Activated CD4-positive, alpha-beta T cell treated with anti-CD3 and anti-CD28 coated beads for 36 hours (primary cell): ENCODE measurements around the gene TFEB. TPM values are rescaled to one million over a fixed set of nuclear protein-coding genes. Genes with fewer than 3 reads are reported as not detected.

Experiments
- ATAC-seq: fragments of 200-7000 bp; cut with Tn5 transposase; one replicate; pipeline ENCODE4 v1.10.0; 2021; ENCODE audit warnings: mild to moderate bottlenecking, moderate library complexity
- CTCF ChIA-PET: fragments of 350-600 bp; sonication (Branson Sonifier 250); formaldehyde crosslinking; loops from one replicate; lab custom pipeline; 2021; ENCODE audit warnings: antibody characterized with exemption; lab: Charles Lee
- POLR2A ChIA-PET: fragments of 350-600 bp; sonication (Branson Sonifier 250); formaldehyde crosslinking; loops from one replicate; lab custom pipeline; 2021; ENCODE audit warnings: antibody characterized with exemption, inconsistent platforms; lab: Charles Lee
- DNase-seq: peaks from one replicate; pipeline ENCODE4 v3.0.0-alpha.2; 2020
- H3K27ac Mint-ChIP-seq: one replicate; pipeline ENCODE4 v1.8.0; 2021; ENCODE audit warnings: mixed read lengths
- H3K27me3 Mint-ChIP-seq: one replicate; pipeline ENCODE4 v1.8.0; 2021; ENCODE audit warnings: mixed read lengths
- H3K36me3 Mint-ChIP-seq: one replicate; pipeline ENCODE4 v1.8.0; 2021; ENCODE audit warnings: low read depth, mixed read lengths
- H3K4me1 Mint-ChIP-seq: one replicate; pipeline ENCODE4 v1.8.0; 2021; ENCODE audit warnings: mixed read lengths
- H3K4me3 Mint-ChIP-seq: one replicate; pipeline ENCODE4 v1.8.0; 2021; ENCODE audit warnings: mild to moderate bottlenecking, moderate library complexity, mixed read lengths
- H3K9me3 Mint-ChIP-seq: one replicate; pipeline ENCODE4 v1.8.0; 2021; ENCODE audit warnings: low read depth, mixed read lengths
- intact Hi-C, 2 experiments: fragments of 100-400 bp; cut with DNase I in 1 of 2; cut with micrococcal nuclease in 1 of 2; formaldehyde crosslinking; loops; one replicate each; pipeline versions ENCODE4 v1.14.2 to v1.15.1; 2022 to 2024; cut with DNase I, micrococcal nuclease
- total RNA-seq, 2 experiments: library from RNA; stranded (reverse); gene quantifications; one replicate each; pipeline ENCODE4 v1.2.3, GENCODE V29; 2021

The TFEB gene
- total RNA-seq, 2 experiments from 2014 or later = 8.5 to 9.2 TPM

GRCh38 chr6:41711323-41712038 lies 23.9 kb downstream of the TFEB start:
- Mint-ChIP-seq H3K9me3 (no peaks in the 10 kb centered on the region), H3K4me3 (no peak overlapping the region), H3K27me3 (no peaks in the 10 kb centered on the region), H3K36me3 (no peaks in the 10 kb centered on the region), H3K4me1 (peaks cover 37% of the 10 kb centered on the region), H3K27ac (no peak overlapping the region)
- DNase-seq (no peak), ATAC-seq (no peak)
- ChIA-PET POLR2A (no interaction called here), CTCF (no interaction called here)
- intact Hi-C loops = no loop called here

DNA sequence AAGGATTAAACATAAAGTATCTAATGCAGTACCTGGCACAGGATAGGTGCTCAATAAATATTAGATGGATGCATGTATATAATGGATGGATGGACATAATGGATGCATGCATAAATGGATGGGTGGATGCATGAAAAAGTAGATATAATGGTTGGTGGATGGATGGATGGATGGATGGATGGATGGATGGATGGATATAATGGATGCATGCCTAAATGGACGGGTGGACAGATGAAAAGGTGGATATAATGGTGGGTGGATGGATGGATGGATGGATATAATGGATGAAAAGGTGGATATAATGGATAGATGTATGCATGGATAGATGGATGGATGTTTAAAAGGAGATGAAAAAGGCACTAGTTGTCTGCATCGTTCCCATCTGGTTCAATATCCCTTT lies 26.0 kb downstream of the TFEB start:
- POLR2A ChIA-PET = no interaction called here
- H3K27ac Mint-ChIP-seq = no peak overlapping the region
- DNase-seq (no peak), ATAC-seq (no peak)
- no peaks in the 10 kb centered on the region for H3K9me3 Mint-ChIP-seq
- H3K4me1 Mint-ChIP-seq = peaks cover 41% of the 10 kb centered on the region
- H3K36me3 Mint-ChIP-seq = no peaks in the 10 kb centered on the region
- no peak overlapping the region for H3K4me3 Mint-ChIP-seq
- intact Hi-C loops = loop anchor here in 1 of 2 experiments (10.0 kb wide), 1 partner anchor 65 kb away; the partner anchor contains the start of gene FRS3
- no peaks in the 10 kb centered on the region for H3K27me3 Mint-ChIP-seq
- CTCF ChIA-PET = interaction anchor here (1.5 to 1.9 kb wide), 2 partner anchors 10 to 24 kb away, joined by 7 read pairs; no protein-coding TSS in a partner anchor

GRCh38 chr6:41708856-41709255 lies 26.6 kb downstream of the TFEB start:
- no peak overlapping the region for H3K27ac Mint-ChIP-seq
- DNase-seq (no peak), ATAC-seq (no peak)
- POLR2A ChIA-PET = no interaction called here
- peaks cover 39% of the 10 kb centered on the region for H3K4me1 Mint-ChIP-seq
- CTCF ChIA-PET = interaction anchor here (0.6 to 1.9 kb wide), 3 partner anchors 11 to 224 kb away, joined by 3 to 7 read pairs (median 7); no protein-coding TSS in a partner anchor
- no peaks in the 10 kb centered on the region for H3K9me3 Mint-ChIP-seq
- intact Hi-C loops = loop anchor here in 1 of 2 experiments (10.0 kb wide), 1 partner anchor 66 kb away; the partner anchor contains the start of gene FRS3
- H3K27me3 Mint-ChIP-seq = no peaks in the 10 kb centered on the region
- H3K36me3 Mint-ChIP-seq = no peaks in the 10 kb centered on the region
- no peak overlapping the region for H3K4me3 Mint-ChIP-seq

- Mint-ChIP-seq H3K4me3 (peak overlapping the region; percentile 33), H3K27ac (peak overlapping the region; percentile 85), H3K27me3 (no peaks in the 10 kb centered on the region), H3K4me1 (peaks cover 33% of the 10 kb centered on the region), H3K36me3 (no peaks in the 10 kb centered on the region), H3K9me3 (no peaks in the 10 kb centered on the region)
- intact Hi-C loops = loop anchor here in 1 of 2 experiments (10.0 kb wide), 1 partner anchor 67 kb away; the partner anchor contains the start of gene FRS3
- ChIA-PET POLR2A (no interaction called here), CTCF (interaction anchor here (1.0 to 1.9 kb wide), 3 partner anchors 12 to 68 kb away, joined by 3 to 7 read pairs (median 5); no protein-coding TSS in a partner anchor)
- ATAC-seq = peak; percentile 13
- peak; percentile 57 for DNase-seq
Measured at GRCh38 chr6:41707565-41708200, 27.7 kb downstream of the TFEB start.

- Mint-ChIP-seq H3K4me3 (peak overlapping the region; percentile 33), H3K4me1 (peaks cover 33% of the 10 kb centered on the region), H3K27me3 (no peaks in the 10 kb centered on the region), H3K36me3 (no peaks in the 10 kb centered on the region), H3K9me3 (no peaks in the 10 kb centered on the region), H3K27ac (peak overlapping the region; percentile 85)
- POLR2A ChIA-PET = interaction anchor here (0.6 kb wide), 1 partner anchor 275 kb away, joined by 4 read pairs; no protein-coding TSS in a partner anchor
- peak; percentile 41 for DNase-seq
- intact Hi-C loops = loop anchor here (1.0 to 10.0 kb wide), 3 partner anchors 28 to 69 kb away; partner anchors contain the start of genes FRS3 (in 1 of the 2) and TFEB (in 1 of the 2)
- CTCF ChIA-PET = interaction anchor here (0.7 to 1.7 kb wide), 5 partner anchors 13 to 69 kb away, joined by 3 to 10 read pairs (median 3); no protein-coding TSS in a partner anchor
- ATAC-seq = peak; percentile 30
Measured at GRCh38 chr6:41706876-41707564, 28.4 kb downstream of the TFEB start.

GRCh38 chr6:41705996-41706835 lies 29.2 kb downstream of the TFEB start:
- H3K27ac Mint-ChIP-seq = peak overlapping the region; percentile 85
- intact Hi-C loops = loop anchor here (1.0 to 10.0 kb wide), 3 partner anchors 29 to 70 kb away; partner anchors contain the start of genes FRS3 (in 1 of the 2) and TFEB (in 1 of the 2)
- ChIA-PET POLR2A (interaction anchor here (0.6 kb wide), 1 partner anchor 275 kb away, joined by 4 read pairs; no protein-coding TSS in a partner anchor), CTCF (interaction anchor here (0.6 to 1.7 kb wide), 10 partner anchors 9 to 428 kb away, joined by 3 to 10 read pairs (median 4); no protein-coding TSS in a partner anchor)
- DNase-seq (peak; percentile 90), ATAC-seq (peak; percentile 93)
- no peaks in the 10 kb centered on the region for H3K36me3 Mint-ChIP-seq
- H3K4me3 Mint-ChIP-seq = peak overlapping the region; percentile 34
- H3K27me3 Mint-ChIP-seq = no peaks in the 10 kb centered on the region
- no peaks in the 10 kb centered on the region for H3K9me3 Mint-ChIP-seq
- H3K4me1 Mint-ChIP-seq = peaks cover 33% of the 10 kb centered on the region

GRCh38 chr6:41705311-41705995 lies 30.0 kb downstream of the TFEB start:
- intact Hi-C loops = loop anchor here in 1 of 2 experiments (10.0 kb wide), 1 partner anchor 69 kb away; the partner anchor contains the start of gene FRS3
- Mint-ChIP-seq H3K36me3 (no peaks in the 10 kb centered on the region), H3K27ac (no peak overlapping the region), H3K4me3 (no peak overlapping the region), H3K4me1 (peaks cover 33% of the 10 kb centered on the region), H3K9me3 (no peaks in the 10 kb centered on the region), H3K27me3 (no peaks in the 10 kb centered on the region)
- DNase-seq (no peak), ATAC-seq (no peak)
- ChIA-PET POLR2A (no interaction called here), CTCF (interaction anchor here (0.6 to 1.7 kb wide), 11 partner anchors 9 to 284 kb away, joined by 3 to 10 read pairs (median 4); no protein-coding TSS in a partner anchor)

- ATAC-seq (no peak), DNase-seq (no peak)
- H3K4me1 Mint-ChIP-seq = peaks cover 33% of the 10 kb centered on the region
- ChIA-PET POLR2A (no interaction called here), CTCF (interaction anchor here (0.6 to 1.4 kb wide), 7 partner anchors 9 to 119 kb away, joined by 3 to 6 read pairs (median 4); no protein-coding TSS in a partner anchor)
- H3K4me3 Mint-ChIP-seq = no peak overlapping the region
- intact Hi-C loops = loop anchor here in 1 of 2 experiments (10.0 kb wide), 1 partner anchor 70 kb away; the partner anchor contains the start of gene FRS3
- H3K9me3 Mint-ChIP-seq = no peaks in the 10 kb centered on the region
- H3K36me3 Mint-ChIP-seq = no peaks in the 10 kb centered on the region
- H3K27me3 Mint-ChIP-seq = no peaks in the 10 kb centered on the region
- no peak overlapping the region for H3K27ac Mint-ChIP-seq
Measured at GRCh38 chr6:41704656-41705310, 30.6 kb downstream of the TFEB start.

DNA sequence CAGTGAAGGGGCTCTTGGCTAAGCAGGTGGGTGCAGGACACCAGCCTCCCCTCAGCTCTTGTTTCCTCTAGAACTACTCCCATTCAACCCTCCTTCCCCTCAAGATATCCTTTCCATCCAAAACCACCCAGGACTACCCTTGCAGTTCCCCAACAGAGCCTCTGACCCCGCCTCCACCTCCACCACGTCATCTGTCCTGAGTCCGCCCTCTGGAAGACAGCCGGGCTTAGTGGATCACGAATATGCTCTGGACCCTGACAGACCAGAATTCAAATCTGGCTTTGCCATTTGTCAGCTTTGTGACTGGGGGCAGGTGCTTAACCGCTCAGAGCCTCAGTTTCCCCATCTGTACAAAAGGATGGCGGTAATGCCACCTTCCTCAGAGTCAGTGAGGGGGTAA lies 31.4 kb downstream of the TFEB start:
- intact Hi-C loops = loop anchor here in 1 of 2 experiments (10.0 kb wide), 1 partner anchor 71 kb away; the partner anchor contains the start of gene FRS3
- H3K4me3 Mint-ChIP-seq = no peak overlapping the region
- POLR2A ChIA-PET = interaction anchor here (0.6 kb wide), 1 partner anchor 74 kb away, joined by 11 read pairs; no protein-coding TSS in a partner anchor

More for the DNA sequence above, 31.4 kb downstream of the TFEB start:
- Mint-ChIP-seq H3K27me3 (no peaks in the 10 kb centered on the region), H3K4me1 (peaks cover 33% of the 10 kb centered on the region), H3K27ac (no peak overlapping the region), H3K9me3 (no peaks in the 10 kb centered on the region), H3K36me3 (no peaks in the 10 kb centered on the region)
- DNase-seq (no peak), ATAC-seq (no peak)
- CTCF ChIA-PET = interaction anchor here (1.1 to 1.4 kb wide), 3 partner anchors 11 to 29 kb away, joined by 3 to 4 read pairs (median 4); no protein-coding TSS in a partner anchor
